Muscle layer of duodenum (tissue), 2 donors: ENCODE measurements around the gene COMMD6.

ENCODE experiments used
- H3K27ac ChIP-seq: one replicate; pipeline ENCODE4 v1.7.0; 2013; ENCODE audit warnings: mild to moderate bottlenecking, low read length
- H3K27me3 ChIP-seq: one replicate; pipeline ENCODE4 v1.7.0; 2013; ENCODE audit warnings: low read depth, mild to moderate bottlenecking, control low read depth, low read length
- H3K36me3 ChIP-seq, 2 donors: one replicate each; pipeline ENCODE4 v1.7.0; 2013; ENCODE audit warnings: low read length in 2 of 2, control low read depth in 1 of 2, mild to moderate bottlenecking in 1 of 2; ENCODE audit not compliant: insufficient read depth in 2 of 2, control insufficient read depth in 1 of 2
- H3K4me1 ChIP-seq, 2 donors: one replicate each; pipeline ENCODE4 v1.7.0; 2013; ENCODE audit warnings: low read length in 2 of 2, mild to moderate bottlenecking in 2 of 2, control low read depth in 1 of 2, moderate library complexity in 1 of 2; ENCODE audit not compliant: insufficient read depth in 2 of 2, control insufficient read depth in 1 of 2
- H3K4me3 ChIP-seq, 2 donors: one replicate each; pipeline ENCODE4 v1.7.0; 2013; ENCODE audit warnings: low read length in 2 of 2, low read depth in 1 of 2, mild to moderate bottlenecking in 1 of 2
- H3K9me3 ChIP-seq, 2 donors: one replicate each; pipeline ENCODE4 v1.7.0; 2013; ENCODE audit warnings: low read length in 2 of 2, control low read depth in 1 of 2, mild to moderate bottlenecking in 1 of 2; ENCODE audit not compliant: control insufficient read depth in 1 of 2
- donor health status: healthy.

The COMMD6 gene

DNA sequence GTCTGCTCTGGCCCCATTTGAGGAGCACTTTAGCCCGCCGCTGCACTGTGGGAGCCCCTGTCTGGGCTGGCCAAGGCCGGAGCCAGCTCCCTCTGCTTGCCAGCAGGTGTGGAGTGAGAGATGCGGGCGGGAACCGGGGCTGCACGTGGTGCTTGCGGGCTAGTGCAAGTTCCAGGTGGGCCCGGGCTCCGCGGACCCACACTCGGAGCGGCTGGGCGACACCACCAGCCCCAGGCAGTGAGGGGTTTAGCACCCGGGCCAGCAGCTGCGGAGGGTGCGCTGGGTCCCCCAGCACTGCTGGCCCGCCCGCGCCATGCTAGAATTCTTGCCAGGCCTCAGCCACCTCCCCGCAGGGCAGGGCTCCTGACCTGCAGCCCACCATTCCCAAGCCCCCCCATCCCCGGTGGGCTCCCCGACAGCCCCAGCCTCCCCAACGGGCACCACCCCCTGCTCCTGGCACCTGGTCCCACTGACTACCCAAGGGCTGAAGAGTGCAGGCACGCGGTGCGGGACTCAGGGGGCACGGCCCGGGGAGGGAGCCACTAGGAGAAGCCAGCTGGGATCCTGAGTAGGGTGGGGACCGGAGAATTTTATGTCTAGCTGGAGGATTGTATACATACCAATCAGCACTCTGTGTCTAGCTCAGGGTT is 19.1 kb downstream of the COMMD6 start:
- Histone ChIP-seq H3K9me3 (no peaks in the 10 kb centered on the region), H3K27me3 (no peaks in the 10 kb centered on the region), H3K4me3 (no peak overlapping the region), H3K27ac (no peak overlapping the region), H3K4me1 (no peaks in the 10 kb centered on the region), H3K36me3 (no peaks in the 10 kb centered on the region)

DNA sequence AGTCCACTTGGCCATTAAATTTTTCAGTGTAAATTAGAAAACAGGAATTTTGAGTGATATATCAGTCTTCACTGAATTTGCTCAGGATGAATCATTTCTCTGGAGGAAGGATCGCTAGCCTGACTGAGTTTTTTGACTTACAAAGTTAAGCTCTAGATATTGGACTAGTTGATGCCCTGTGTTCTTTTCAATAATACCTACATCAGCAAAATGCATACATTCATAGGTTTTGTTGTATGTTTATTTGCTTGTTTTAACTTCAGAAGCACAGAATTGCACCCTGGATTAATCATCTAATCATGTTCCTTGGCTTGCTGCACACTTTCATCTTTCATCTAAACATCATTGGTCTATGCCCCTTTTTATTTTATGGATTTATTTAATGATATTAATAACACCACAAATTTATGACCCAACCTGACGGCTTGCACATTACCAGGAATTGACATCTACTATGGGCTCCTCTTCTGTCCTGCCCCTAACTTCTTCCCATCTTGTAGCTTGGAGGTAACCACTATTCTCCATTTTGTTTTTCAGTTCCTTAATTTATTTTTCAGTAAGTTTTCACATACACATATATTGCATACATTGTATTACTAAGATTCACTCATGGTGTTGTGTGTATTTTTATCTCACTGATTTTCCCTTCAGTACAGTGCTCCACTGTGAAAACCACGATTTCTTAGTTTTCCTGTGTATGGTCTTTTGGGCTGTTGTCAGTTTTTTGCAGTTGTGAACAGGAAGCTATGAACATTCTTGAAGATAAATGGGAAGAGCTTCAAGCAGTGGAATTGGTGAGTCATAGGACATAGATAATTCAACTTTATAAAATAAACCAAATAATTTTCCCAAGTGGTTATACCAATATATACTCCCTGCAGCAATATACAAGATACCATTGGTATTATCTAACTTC is 23.3 kb downstream of the COMMD6 start:
- no peak overlapping the region for H3K27ac ChIP-seq
- no peaks in the 10 kb centered on the region for H3K36me3 ChIP-seq
- H3K27me3 ChIP-seq: no peaks in the 10 kb centered on the region
- H3K4me3 ChIP-seq: no peak overlapping the region
- H3K9me3 ChIP-seq: no peaks in the 10 kb centered on the region
- no peaks in the 10 kb centered on the region for H3K4me1 ChIP-seq

DNA sequence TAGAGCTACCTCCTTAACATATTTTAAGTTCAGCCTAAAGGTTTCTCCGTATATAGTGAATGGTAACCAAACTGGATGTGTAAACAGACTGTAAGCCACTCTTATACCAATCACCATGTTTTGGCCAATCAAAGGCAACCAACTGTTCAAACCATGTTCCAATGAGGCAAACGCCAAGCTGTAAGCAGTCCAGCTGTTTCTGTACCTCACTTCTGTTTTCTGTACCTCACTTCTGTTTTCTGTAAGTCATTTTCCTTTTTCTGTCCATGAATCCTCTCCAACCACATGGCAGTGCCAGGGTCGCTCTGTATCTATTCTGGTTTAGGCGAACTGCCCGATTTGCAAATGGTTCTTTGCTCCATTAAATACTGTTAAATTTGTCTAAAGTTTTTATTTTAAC is 24.4 kb downstream of the COMMD6 start:
- no peaks in the 10 kb centered on the region for H3K9me3 ChIP-seq
- H3K4me1 ChIP-seq: no peaks in the 10 kb centered on the region

DNA sequence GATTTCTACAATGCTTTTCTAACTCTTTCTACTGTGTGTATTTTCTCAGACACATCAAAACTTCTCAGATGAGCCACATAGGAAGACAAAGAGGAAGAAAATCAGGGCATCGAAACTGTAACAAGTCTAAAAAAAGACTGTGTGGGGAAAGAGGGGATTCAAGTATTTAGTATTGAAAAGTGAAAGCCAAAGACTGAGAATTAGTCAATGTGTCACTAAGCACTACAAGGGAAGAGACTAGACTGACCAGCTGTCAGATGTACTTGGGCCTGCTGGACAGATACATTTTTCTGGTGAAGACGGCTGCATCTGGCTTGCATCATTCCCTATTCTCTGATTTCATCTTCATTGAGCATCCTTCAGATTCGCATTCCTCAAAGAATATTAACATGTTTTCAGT is 25.4 kb downstream of the COMMD6 start:
- H3K27me3 ChIP-seq: no peaks in the 10 kb centered on the region
- H3K4me3 ChIP-seq: no peak overlapping the region
- H3K27ac ChIP-seq: no peak overlapping the region
- H3K4me1 ChIP-seq: no peaks in the 10 kb centered on the region
- no peaks in the 10 kb centered on the region for H3K9me3 ChIP-seq
- no peaks in the 10 kb centered on the region for H3K36me3 ChIP-seq

More for the DNA sequence above, 24.4 kb downstream of the COMMD6 start:
- H3K4me3 ChIP-seq: no peak overlapping the region
- H3K27ac ChIP-seq: no peak overlapping the region
- no peaks in the 10 kb centered on the region for H3K36me3 ChIP-seq
- no peaks in the 10 kb centered on the region for H3K27me3 ChIP-seq

DNA sequence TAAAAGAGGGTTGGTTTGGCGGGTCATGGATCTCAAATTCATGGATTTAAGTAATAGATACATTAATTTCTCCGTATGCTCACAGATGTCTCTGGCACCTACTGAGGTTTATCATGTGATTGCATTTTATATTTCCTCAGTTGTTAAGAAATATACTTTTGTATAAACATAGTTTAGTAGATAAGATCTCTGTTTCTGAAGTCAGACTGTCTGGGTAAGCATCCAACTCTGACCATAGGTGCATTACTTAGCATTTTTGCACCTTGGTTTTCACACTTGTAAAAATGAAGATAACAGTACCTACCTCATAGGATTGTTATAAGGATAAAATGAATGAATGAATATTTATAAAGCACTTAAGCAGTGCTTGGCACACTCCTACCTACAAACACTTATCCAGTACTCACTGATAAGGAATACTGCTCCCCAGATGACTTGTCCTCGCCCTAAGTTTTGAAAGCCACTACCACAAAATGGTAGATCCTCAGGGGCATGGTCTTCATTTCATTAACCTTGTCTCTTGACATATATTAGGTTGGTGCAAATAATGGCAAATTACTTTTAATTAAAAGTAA is 26.5 kb downstream of the COMMD6 start:
- no peaks in the 10 kb centered on the region for H3K4me1 ChIP-seq
- H3K4me3 ChIP-seq: no peak overlapping the region
- H3K27me3 ChIP-seq: no peaks in the 10 kb centered on the region
- no peaks in the 10 kb centered on the region for H3K36me3 ChIP-seq
- no peak overlapping the region for H3K27ac ChIP-seq
- H3K9me3 ChIP-seq: no peaks in the 10 kb centered on the region

DNA sequence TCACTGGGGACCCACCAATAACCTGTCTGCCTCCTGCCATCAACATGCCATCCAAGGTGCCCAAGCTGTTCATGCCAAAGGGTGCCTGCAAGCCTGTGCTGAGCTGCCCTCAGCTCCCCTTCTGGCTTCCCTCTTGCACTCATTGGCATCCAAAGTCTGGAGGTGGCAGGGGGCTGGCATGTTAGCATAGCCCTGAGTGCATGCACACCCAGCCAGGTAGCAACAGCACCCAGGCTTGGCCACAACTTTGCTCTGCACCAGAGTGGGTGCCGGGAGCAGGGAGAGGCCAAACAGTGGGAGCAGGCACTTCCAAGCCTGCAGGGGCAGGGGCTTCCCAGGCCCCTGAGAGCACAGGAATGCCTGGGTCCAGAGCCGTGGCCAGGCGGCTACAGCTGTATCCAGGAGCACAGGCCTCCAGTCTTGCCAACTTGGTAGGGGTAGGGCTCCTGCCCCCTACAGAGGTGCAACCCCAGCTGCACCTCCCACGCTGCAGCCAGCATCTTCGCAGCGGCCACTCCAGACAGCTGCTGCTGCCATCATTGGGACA is 29.6 kb downstream of the COMMD6 start:
- Histone ChIP-seq H3K9me3 (no peaks in the 10 kb centered on the region), H3K4me1 (no peaks in the 10 kb centered on the region), H3K27me3 (no peaks in the 10 kb centered on the region), H3K27ac (no peak overlapping the region), H3K4me3 (no peak overlapping the region), H3K36me3 (no peaks in the 10 kb centered on the region)

DNA sequence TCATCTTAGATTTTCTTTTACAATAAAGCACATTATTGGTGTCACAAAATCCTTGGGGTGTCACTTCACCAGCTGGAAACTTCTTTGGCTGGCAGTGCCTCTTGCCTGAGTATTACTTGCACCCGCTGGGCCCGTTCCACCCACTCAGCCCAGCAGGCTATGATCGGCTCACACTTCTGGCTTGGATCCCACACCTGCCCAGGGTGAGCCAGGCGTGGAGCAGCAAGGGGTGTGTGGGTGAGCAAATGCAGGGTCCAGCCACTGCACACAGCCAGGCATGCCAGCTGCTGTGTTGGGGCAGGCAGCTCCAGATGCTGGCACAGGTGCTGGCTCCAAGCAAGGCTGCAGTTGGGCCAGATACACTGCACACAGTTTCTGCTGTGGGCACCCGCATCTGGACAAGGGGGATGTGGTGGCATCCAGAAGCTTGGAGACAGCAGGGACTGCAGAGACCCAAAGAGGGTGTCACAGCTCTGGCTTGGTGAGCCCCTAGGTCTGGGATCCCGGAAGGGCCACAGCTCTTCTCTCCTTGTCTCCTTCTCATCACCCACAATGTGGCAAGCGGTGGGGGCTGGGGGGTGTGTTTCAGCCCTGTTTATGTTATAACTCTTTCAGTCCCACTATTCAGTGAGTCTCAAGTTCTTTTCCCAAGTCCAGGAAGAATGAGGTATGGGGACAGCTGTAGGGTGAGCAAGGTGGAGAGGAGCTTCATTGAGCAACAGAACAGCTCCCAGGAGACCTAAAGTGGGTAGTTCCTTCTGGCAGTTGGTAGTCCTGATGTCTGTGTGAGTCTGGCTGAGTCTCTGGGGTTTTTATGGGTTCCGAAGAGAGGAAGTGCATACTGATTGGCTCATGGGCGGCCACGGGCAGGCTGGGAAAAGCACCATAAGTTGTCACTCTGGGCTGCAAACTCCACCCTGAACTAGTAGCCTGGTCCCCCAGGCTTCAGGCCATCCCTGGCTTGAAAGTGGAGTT is 30.3 kb downstream of the COMMD6 start:
- Histone ChIP-seq H3K27ac (no peak overlapping the region), H3K4me3 (no peak overlapping the region), H3K9me3 (no peaks in the 10 kb centered on the region), H3K27me3 (no peaks in the 10 kb centered on the region), H3K4me1 (no peaks in the 10 kb centered on the region), H3K36me3 (no peaks in the 10 kb centered on the region)

DNA sequence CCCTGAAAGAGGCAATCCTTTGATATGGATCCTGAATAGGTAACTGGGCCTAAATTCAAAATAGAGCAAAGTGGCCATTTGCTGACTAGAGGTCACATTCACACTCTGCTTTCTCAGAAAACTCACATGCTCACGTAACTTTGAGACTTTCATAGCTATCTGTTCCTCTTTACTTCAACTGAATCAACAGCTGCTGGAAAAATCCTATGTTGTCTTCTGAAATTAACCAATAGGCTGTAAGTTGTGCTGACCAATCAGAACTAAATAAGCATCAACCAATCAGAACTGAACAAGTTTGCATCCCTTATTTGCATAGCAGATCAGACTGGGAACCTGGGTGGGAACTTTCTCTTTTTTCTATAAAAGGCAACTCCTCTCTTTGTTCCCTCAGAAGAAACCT is 31.6 kb downstream of the COMMD6 start:
- Histone ChIP-seq H3K27ac (no peak overlapping the region), H3K9me3 (no peaks in the 10 kb centered on the region), H3K4me3 (no peak overlapping the region), H3K27me3 (no peaks in the 10 kb centered on the region), H3K36me3 (no peaks in the 10 kb centered on the region), H3K4me1 (no peaks in the 10 kb centered on the region)

DNA sequence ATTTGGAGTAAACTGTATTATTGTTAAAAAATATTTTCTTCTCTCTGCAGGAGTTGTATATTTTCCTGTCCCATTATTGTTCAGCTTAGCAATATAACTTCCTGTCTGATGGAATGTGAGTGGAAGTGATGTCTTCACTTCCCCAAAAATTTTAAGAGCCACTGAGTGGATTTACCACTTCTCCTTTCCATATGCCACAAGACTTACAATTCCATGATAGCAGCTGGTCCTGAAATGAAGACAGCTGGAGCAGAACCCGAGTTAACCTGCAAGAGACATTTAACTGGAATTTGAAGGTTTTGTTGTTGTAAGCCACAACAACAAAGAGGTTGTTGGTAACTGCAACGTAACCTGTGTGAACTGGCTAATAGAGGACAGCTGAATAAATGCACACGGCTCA is 32.3 kb downstream of the COMMD6 start:
- no peaks in the 10 kb centered on the region for H3K4me1 ChIP-seq

DNA sequence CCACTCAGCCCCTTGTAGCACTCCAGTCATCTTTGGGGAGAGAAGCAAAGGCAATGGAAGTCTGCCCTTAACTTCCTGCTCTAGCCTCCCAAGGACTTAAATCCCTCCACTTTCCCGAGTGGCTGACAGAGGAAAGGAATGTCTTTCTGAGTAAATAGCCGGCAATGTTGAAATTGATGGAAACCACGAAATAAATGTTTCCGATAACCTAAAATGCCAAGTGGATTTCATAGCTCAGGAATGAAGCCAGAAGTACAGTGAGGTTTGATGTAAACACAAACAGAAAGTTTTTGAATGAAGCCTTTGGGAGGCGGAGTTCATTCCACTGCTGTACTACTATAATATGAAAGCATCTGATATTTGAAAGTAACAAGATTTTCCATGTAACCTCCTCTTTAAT is 41.7 kb downstream of the COMMD6 start:
- Histone ChIP-seq H3K36me3 (no peaks in the 10 kb centered on the region), H3K27me3 (no peaks in the 10 kb centered on the region), H3K9me3 (no peaks in the 10 kb centered on the region), H3K4me1 (no peaks in the 10 kb centered on the region), H3K4me3 (no peak overlapping the region), H3K27ac (no peak overlapping the region)

More for the DNA sequence above, 32.3 kb downstream of the COMMD6 start:
- Histone ChIP-seq H3K36me3 (no peaks in the 10 kb centered on the region), H3K27me3 (no peaks in the 10 kb centered on the region), H3K27ac (no peak overlapping the region), H3K4me3 (no peak overlapping the region), H3K9me3 (no peaks in the 10 kb centered on the region)
